Astrocyte (in vitro differentiated cells and primary cell): Measurements from ENCODE around the gene PRKG1. TPM values are rescaled to one million over a fixed set of nuclear protein-coding genes. Genes with fewer than 3 reads are reported as not detected.

Experiments used
- DNase-seq: peaks from one replicate; pipeline ENCODE4 v3.0.0-alpha.2; 2010; ENCODE audit warnings: low read depth
- FAIRE-seq: peaks from 2 replicates; lab custom pipeline; 2011; peaks lifted over from hg19 to GRCh38; lab: Jason Lieb, UNC
- H2AFZ ChIP-seq: 2 replicates; pipeline ENCODE4 v1.6.0; 2012; ENCODE audit warnings: low read depth, low read length, inconsistent platforms
- H3K27ac ChIP-seq: 2 replicates; pipeline ENCODE4 v1.5.1; 2011; ENCODE audit warnings: low read depth, low read length, inconsistent platforms
- H3K27me3 ChIP-seq: 2 replicates; pipeline ENCODE4 v1.6.0; 2011; ENCODE audit warnings: low read length, inconsistent platforms; ENCODE audit not compliant: insufficient read depth
- H3K36me3 ChIP-seq: 2 replicates; pipeline ENCODE4 v1.5.1; 2011; ENCODE audit warnings: low read length, inconsistent platforms; ENCODE audit not compliant: insufficient read depth
- H3K4me1 ChIP-seq: 2 replicates; pipeline ENCODE4 v1.5.1; 2011; ENCODE audit warnings: low read length, inconsistent platforms; ENCODE audit not compliant: insufficient read depth
- H3K4me2 ChIP-seq: 2 replicates; pipeline ENCODE4 v1.6.0; 2012; ENCODE audit warnings: low read length, inconsistent platforms
- H3K4me3 ChIP-seq: 2 replicates; pipeline ENCODE4 v1.5.1; 2011; ENCODE audit warnings: low read depth, mild to moderate bottlenecking, low read length, inconsistent platforms; ENCODE audit not compliant: insufficient read depth
- H3K79me2 ChIP-seq: 2 replicates; pipeline ENCODE4 v1.6.0; 2012; ENCODE audit warnings: mild to moderate bottlenecking, low read length, inconsistent platforms; ENCODE audit not compliant: insufficient read depth
- H3K9ac ChIP-seq: 2 replicates; pipeline ENCODE4 v1.6.0; 2012; ENCODE audit warnings: mild to moderate bottlenecking, low read length, inconsistent platforms
- H3K9me3 ChIP-seq: 2 replicates; pipeline ENCODE4 v1.5.1; 2012; ENCODE audit warnings: low read depth, mild to moderate bottlenecking, low read length, inconsistent platforms; ENCODE audit not compliant: insufficient read depth
- H4K20me1 ChIP-seq: 2 replicates; pipeline ENCODE4 v1.6.0; 2012; ENCODE audit warnings: low read length, inconsistent platforms; ENCODE audit not compliant: insufficient read depth
- H3K27ac Mint-ChIP-seq: one replicate; pipeline ENCODE4 v1.8.0; 2021; ENCODE audit warnings: mild to moderate bottlenecking, mixed read lengths; ENCODE audit not compliant: unreplicated experiment
- H3K27me3 Mint-ChIP-seq: one replicate; pipeline ENCODE4 v1.8.0; 2021; ENCODE audit warnings: low read depth, mixed read lengths; ENCODE audit not compliant: unreplicated experiment
- H3K36me3 Mint-ChIP-seq: one replicate; pipeline ENCODE4 v1.8.0; 2021; ENCODE audit warnings: low read depth, mixed read lengths; ENCODE audit not compliant: unreplicated experiment
- H3K4me1 Mint-ChIP-seq: one replicate; pipeline ENCODE4 v1.8.0; 2021; ENCODE audit warnings: low read depth, mixed read lengths; ENCODE audit not compliant: unreplicated experiment
- H3K4me3 Mint-ChIP-seq: one replicate; pipeline ENCODE4 v1.8.0; 2021; ENCODE audit warnings: mild to moderate bottlenecking, moderate library complexity, mixed read lengths; ENCODE audit not compliant: unreplicated experiment
- H3K9me3 Mint-ChIP-seq: one replicate; pipeline ENCODE4 v1.8.0; 2021; ENCODE audit warnings: mild to moderate bottlenecking, mixed read lengths; ENCODE audit not compliant: unreplicated experiment
- CTCF ChIP-seq: IDR thresholded peaks from 2 replicates; pipeline ENCODE4 v1.5.1; 2011; ENCODE audit warnings: low read depth, mild to moderate bottlenecking, inconsistent platforms, low read length, moderate library complexity; ENCODE audit not compliant: insufficient read depth
- EZH2 ChIP-seq: IDR thresholded peaks from 2 replicates; pipeline ENCODE4 v1.6.1; 2012; ENCODE audit warnings: mild to moderate bottlenecking, low read length, inconsistent platforms; ENCODE audit not compliant: insufficient read depth
- total RNA-seq: library from RNA; stranded (reverse); gene quantifications from 2 replicates; pipeline ENCODE4 v1.2.1, GENCODE V29; 2021

PRKG1 gene
- total RNA-seq, 1 donor from 2014 or later = 3.1 TPM

- Mint-ChIP-seq H3K27me3 (peaks cover 18% of the 10 kb centered on the region), H3K4me1 (no peaks in the 10 kb centered on the region), H3K36me3 (no peaks in the 10 kb centered on the region), H3K4me3 (no peak overlapping the region), H3K27ac (no peak overlapping the region), H3K9me3 (peaks cover 9% of the 10 kb centered on the region)
- H3K4me1 ChIP-seq = no peaks in the 10 kb centered on the region
- no peak overlapping the region for H3K9ac ChIP-seq
- TF ChIP-seq EZH2 = no peak
- TF ChIP-seq CTCF = no peak
- H3K27me3 ChIP-seq = no peaks in the 10 kb centered on the region
- DNase-seq = no peak
- H3K4me3 ChIP-seq = no peak overlapping the region
- no peak for FAIRE-seq
- no peak overlapping the region for H2AFZ ChIP-seq
- H3K79me2 ChIP-seq = no peaks in the 10 kb centered on the region
- no peak overlapping the region for H3K4me2 ChIP-seq
- H4K20me1 ChIP-seq = no peaks in the 10 kb centered on the region
- no peaks in the 10 kb centered on the region for H3K9me3 ChIP-seq
- H3K36me3 ChIP-seq = no peaks in the 10 kb centered on the region
- no peak overlapping the region for H3K27ac ChIP-seq
These were observed 966.2 kb downstream of the PRKG1 start for GRCh38 chr10:52040486-52040885.

GRCh38 chr10:52043811-52044210 is 969.5 kb downstream of the PRKG1 start:
- H3K27me3 Mint-ChIP-seq = no peaks in the 10 kb centered on the region
- Histone ChIP-seq H3K4me1 (no peaks in the 10 kb centered on the region), H4K20me1 (no peaks in the 10 kb centered on the region), H3K9ac (no peak overlapping the region), H3K36me3 (no peaks in the 10 kb centered on the region), H3K4me2 (no peak overlapping the region), H3K4me3 (no peak overlapping the region), H2AFZ (no peak overlapping the region), H3K79me2 (no peaks in the 10 kb centered on the region), H3K9me3 (no peaks in the 10 kb centered on the region), H3K27ac (no peak overlapping the region), H3K27me3 (no peaks in the 10 kb centered on the region)
- peaks cover 3% of the 10 kb centered on the region for H3K4me1 Mint-ChIP-seq
- DNase-seq (no peak), FAIRE-seq (no peak)
- no peak overlapping the region for H3K27ac Mint-ChIP-seq
- TF ChIP-seq EZH2 = no peak
- TF ChIP-seq CTCF = no peak
- peaks cover 5% of the 10 kb centered on the region for H3K9me3 Mint-ChIP-seq
- H3K4me3 Mint-ChIP-seq = no peak overlapping the region
- no peaks in the 10 kb centered on the region for H3K36me3 Mint-ChIP-seq

GRCh38 chr10:52048051-52048450 is 973.8 kb downstream of the PRKG1 start:
- H3K79me2 ChIP-seq = no peaks in the 10 kb centered on the region
- peaks cover 3% of the 10 kb centered on the region for H3K4me1 Mint-ChIP-seq
- no peak overlapping the region for H3K9ac ChIP-seq
- no peak overlapping the region for H2AFZ ChIP-seq
- H3K4me2 ChIP-seq = no peak overlapping the region
- TF ChIP-seq EZH2 = no peak
- no peak for TF ChIP-seq CTCF
- no peak for FAIRE-seq
- H3K27me3 Mint-ChIP-seq = no peaks in the 10 kb centered on the region
- H3K9me3 ChIP-seq = no peaks in the 10 kb centered on the region
- DNase-seq = no peak
- no peak overlapping the region for H3K4me3 ChIP-seq
- H4K20me1 ChIP-seq = no peaks in the 10 kb centered on the region
- H3K36me3 ChIP-seq = no peaks in the 10 kb centered on the region
- H3K4me3 Mint-ChIP-seq = no peak overlapping the region
- peaks cover 2% of the 10 kb centered on the region for H3K9me3 Mint-ChIP-seq
- no peaks in the 10 kb centered on the region for H3K27me3 ChIP-seq
- no peaks in the 10 kb centered on the region for H3K4me1 ChIP-seq
- H3K27ac Mint-ChIP-seq = no peak overlapping the region
- H3K27ac ChIP-seq = no peak overlapping the region
- no peaks in the 10 kb centered on the region for H3K36me3 Mint-ChIP-seq
